Measurements from ENCODE around the gene GON7.

Gene GON7

DNA sequence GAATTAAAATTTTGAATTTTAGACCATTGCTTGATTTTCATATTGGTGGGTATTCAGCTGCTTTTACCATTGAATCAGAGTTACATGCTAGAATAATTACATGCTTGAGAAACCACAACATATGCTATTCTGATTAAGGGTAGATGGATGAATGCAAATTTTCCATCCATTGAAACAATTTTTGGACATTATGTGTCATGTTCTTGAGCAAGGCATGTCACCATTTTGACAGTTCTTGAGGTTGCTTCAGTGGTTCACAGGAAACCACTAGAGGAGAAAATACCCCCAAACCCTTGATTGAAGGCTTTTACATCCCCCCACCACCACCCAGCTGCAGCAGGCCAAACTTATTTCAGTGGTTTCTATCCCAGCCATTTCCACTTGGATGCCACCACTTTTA lies 13.6 kb upstream of the GON7 start:
- ATAC-seq (no peak), DNase-seq (no peak)
- Mint-ChIP-seq H3K9me3 (no peaks in the 10 kb centered on the region), H3K27ac (no peak overlapping the region), H3K27me3 (no peaks in the 10 kb centered on the region), H3K4me1 (peaks cover 9% of the 10 kb centered on the region), H3K4me3 (no peak overlapping the region), H3K36me3 (ENCODE audit: low read depth) (peaks cover 46% of the 10 kb centered on the region)

GRCh38 chr14:93219103-93219726 lies 12.3 kb upstream of the GON7 start:
- no peak for DNase-seq
- Mint-ChIP-seq H3K9me3 (no peaks in the 10 kb centered on the region), H3K4me3 (no peak overlapping the region), H3K27me3 (no peaks in the 10 kb centered on the region), H3K36me3 (ENCODE audit: low read depth) (peaks cover 51% of the 10 kb centered on the region), H3K4me1 (peaks cover 9% of the 10 kb centered on the region), H3K27ac (no peak overlapping the region)
- ATAC-seq: peak; percentile 73

DNA sequence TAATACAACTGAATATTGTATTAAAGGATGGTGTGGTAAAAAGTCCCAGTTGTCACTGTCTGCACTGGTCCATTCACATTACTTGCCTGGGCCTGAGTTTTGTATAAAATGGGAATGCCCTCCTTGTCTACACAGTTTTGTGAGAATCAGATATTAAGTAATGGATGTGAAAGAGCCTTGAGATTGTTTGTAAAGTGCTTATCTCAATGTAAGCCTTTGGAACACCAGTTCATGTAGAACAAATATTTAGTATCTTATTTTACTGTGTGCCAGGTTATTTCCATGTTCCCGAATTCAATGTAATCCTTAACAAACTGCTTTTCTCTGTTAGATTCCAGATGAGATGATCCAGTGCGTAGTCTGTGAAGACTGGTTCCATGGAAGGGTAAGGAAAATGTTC lies 7.7 kb upstream of the GON7 start:
- Mint-ChIP-seq H3K27me3 (no peaks in the 10 kb centered on the region), H3K36me3 (ENCODE audit: low read depth) (peaks cover 46% of the 10 kb centered on the region)

GRCh38 chr14:93212432-93212831 lies 5.6 kb upstream of the GON7 start:
- no peak overlapping the region for H3K27ac Mint-ChIP-seq
- H3K4me1 Mint-ChIP-seq: peaks cover 18% of the 10 kb centered on the region
- H3K36me3 Mint-ChIP-seq (ENCODE audit: low read depth): peaks cover 38% of the 10 kb centered on the region
- DNase-seq (no peak), ATAC-seq (no peak)
- H3K27me3 Mint-ChIP-seq: no peaks in the 10 kb centered on the region
- no peak overlapping the region for H3K4me3 Mint-ChIP-seq
- no peaks in the 10 kb centered on the region for H3K9me3 Mint-ChIP-seq

More for the DNA sequence above, 7.7 kb upstream of the GON7 start:
- H3K9me3 Mint-ChIP-seq: no peaks in the 10 kb centered on the region
- DNase-seq (no peak), ATAC-seq (no peak)
- H3K27ac Mint-ChIP-seq: no peak overlapping the region
- H3K4me1 Mint-ChIP-seq: peaks cover 4% of the 10 kb centered on the region
- no peak overlapping the region for H3K4me3 Mint-ChIP-seq

DNA sequence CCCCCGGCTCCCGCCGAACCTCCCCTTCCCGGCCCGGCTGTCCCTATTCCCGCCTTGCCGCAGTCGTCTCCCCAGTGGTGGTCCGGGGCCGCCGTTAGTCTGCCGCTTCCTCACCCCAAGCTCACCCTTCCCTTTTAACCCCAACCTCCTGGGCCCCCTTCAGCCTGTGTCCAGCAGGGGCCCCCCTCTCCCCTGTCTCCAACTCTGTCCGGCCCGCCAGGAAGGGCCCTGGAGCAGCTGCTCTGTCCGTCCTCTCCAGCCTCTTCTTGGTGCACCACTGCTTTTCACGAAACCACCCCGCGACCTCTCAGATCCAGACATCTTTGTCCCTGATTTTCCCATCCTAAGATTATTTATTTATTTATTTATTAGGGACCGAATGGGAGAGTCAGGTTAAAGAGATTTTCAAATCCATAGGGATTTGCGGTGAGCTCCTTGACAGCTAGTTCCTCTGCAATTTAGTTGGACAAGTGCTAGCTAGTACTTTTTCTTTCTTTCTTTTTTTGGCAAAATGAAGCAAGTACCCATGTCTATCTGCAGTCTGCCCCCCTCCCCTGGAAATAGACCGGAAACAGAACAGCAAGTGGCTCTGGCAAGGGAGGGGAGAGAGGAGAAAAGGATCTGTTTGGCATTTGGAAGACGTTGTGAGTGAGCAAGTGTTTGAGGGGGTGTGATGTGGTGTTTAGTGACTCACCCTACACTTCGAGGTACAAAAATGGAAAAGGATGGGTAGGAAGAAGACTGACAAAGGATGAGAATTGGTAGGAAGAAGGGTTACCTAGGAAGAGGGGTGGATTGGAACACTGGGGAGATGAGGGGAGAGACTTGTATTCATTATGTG lies 823 bp upstream of the GON7 start:
- H3K36me3 Mint-ChIP-seq (ENCODE audit: low read depth): peaks cover 27% of the 10 kb centered on the region
- H3K4me1 Mint-ChIP-seq: peaks cover 41% of the 10 kb centered on the region
- H3K9me3 Mint-ChIP-seq: no peaks in the 10 kb centered on the region
- H3K27me3 Mint-ChIP-seq: no peaks in the 10 kb centered on the region
- peak overlapping the region; percentile 88 for H3K27ac Mint-ChIP-seq
- H3K4me3 Mint-ChIP-seq: peak overlapping the region; percentile 84
- DNase-seq (peak; percentile 49), ATAC-seq (peak; percentile 62)

- Mint-ChIP-seq H3K36me3 (ENCODE audit: low read depth) (peaks cover 21% of the 10 kb centered on the region), H3K4me1 (peaks cover 21% of the 10 kb centered on the region), H3K4me3 (no peak overlapping the region)
Observed at GRCh38 chr14:93201155-93201704, 5.6 kb downstream of the GON7 start.

GRCh38 chr14:93200553-93200952 lies 6.3 kb downstream of the GON7 start:
- ATAC-seq (no peak), DNase-seq (no peak)
- H3K36me3 Mint-ChIP-seq (ENCODE audit: low read depth): peaks cover 19% of the 10 kb centered on the region
- H3K27ac Mint-ChIP-seq: no peak overlapping the region
- H3K9me3 Mint-ChIP-seq: no peaks in the 10 kb centered on the region
- H3K4me3 Mint-ChIP-seq: no peak overlapping the region
- no peaks in the 10 kb centered on the region for H3K27me3 Mint-ChIP-seq
- H3K4me1 Mint-ChIP-seq: peaks cover 14% of the 10 kb centered on the region

More at GRCh38 chr14:93201155-93201704, 5.6 kb downstream of the GON7 start:
- DNase-seq: no peak
- no peak overlapping the region for H3K27ac Mint-ChIP-seq
- H3K9me3 Mint-ChIP-seq: no peaks in the 10 kb centered on the region
- no peak for ATAC-seq
- no peaks in the 10 kb centered on the region for H3K27me3 Mint-ChIP-seq

DNA sequence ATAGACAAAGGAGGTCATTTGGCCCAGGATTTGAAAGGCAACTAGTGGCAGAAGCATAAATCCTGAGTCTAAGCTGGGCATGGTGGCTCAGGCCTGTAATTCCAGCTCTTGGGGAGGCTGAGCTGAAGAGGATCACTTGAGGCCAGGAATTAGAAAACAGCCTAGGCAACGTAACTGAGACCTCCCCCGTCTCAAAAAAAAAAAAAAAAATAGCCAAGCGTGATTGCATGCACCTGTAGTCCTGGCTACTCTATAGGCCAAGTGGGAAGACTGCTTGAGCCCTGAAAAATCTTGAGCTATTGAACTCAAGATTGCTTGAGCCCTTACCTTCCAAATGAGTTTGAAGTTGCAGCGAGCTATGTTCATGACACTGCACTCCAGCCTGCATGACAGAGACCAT lies 7.8 kb downstream of the GON7 start:
- no peaks in the 10 kb centered on the region for H3K4me1 Mint-ChIP-seq
- no peaks in the 10 kb centered on the region for H3K27me3 Mint-ChIP-seq
- H3K36me3 Mint-ChIP-seq (ENCODE audit: low read depth): peaks cover 10% of the 10 kb centered on the region
- no peaks in the 10 kb centered on the region for H3K9me3 Mint-ChIP-seq
- H3K4me3 Mint-ChIP-seq: no peak overlapping the region
- no peak for ATAC-seq
- DNase-seq: no peak
- H3K27ac Mint-ChIP-seq: no peak overlapping the region

DNA sequence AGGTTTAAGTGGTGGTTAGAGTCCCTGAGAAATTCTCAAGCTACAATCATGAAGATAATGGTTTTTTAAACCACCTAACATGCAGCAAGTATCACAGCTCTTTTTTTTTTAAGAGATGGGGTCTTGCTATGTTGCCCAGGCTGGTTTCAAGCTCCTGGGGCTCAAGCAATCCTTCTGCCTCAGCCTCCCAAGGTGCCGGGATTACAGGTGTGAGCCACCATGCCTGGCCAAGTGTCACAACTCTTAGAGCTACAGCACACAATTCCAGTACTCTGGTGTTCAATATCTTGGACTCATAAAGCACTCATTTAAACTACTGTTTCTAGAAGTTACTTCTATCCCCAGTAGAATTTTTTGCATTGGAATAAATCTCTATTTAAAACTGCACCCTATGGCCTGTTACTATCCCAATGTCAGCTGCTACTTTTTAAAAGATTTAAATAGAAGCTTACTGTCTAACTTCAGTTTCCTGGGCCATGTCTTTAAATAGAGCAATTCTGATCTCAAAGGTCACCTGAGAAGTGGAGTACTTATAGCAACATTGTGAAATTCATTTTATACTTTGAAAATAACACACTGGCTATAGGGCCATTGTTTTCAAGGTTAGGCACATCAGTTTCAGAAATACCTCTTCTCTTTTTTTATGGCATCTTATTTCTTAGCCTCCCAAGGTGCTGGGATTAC lies 11.4 kb downstream of the GON7 start:
- Mint-ChIP-seq H3K36me3 (ENCODE audit: low read depth) (peaks cover 10% of the 10 kb centered on the region), H3K27ac (no peak overlapping the region), H3K4me3 (no peak overlapping the region), H3K4me1 (no peaks in the 10 kb centered on the region), H3K9me3 (no peaks in the 10 kb centered on the region), H3K27me3 (no peaks in the 10 kb centered on the region)
- no peak for ATAC-seq
- DNase-seq: no peak

DNA sequence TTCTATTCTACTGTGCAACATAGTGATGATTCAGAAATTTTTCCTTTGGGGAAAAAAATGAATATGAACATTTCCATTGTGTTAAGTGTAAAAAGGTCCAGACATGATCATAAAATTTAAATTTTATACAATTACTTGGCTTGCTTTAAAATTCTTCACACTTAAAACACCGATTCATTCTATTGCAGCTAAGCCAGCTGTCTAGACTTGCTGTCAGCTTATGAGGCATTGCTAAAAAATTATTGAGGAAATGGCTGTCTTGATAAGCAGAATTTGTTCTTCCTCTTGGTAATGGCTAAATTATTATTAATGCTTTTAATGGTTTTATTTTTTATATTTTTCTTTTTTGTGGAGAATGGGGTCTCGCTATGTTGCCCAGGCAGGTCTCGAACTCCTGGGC lies 19.9 kb downstream of the GON7 start:
- H3K36me3 Mint-ChIP-seq (ENCODE audit: low read depth): peaks cover 28% of the 10 kb centered on the region
- no peaks in the 10 kb centered on the region for H3K9me3 Mint-ChIP-seq
- H3K4me3 Mint-ChIP-seq: no peak overlapping the region
- ATAC-seq (no peak), DNase-seq (no peak)
- peaks cover 39% of the 10 kb centered on the region for H3K4me1 Mint-ChIP-seq
- H3K27ac Mint-ChIP-seq: peak overlapping the region; percentile 65
- no peaks in the 10 kb centered on the region for H3K27me3 Mint-ChIP-seq

DNA sequence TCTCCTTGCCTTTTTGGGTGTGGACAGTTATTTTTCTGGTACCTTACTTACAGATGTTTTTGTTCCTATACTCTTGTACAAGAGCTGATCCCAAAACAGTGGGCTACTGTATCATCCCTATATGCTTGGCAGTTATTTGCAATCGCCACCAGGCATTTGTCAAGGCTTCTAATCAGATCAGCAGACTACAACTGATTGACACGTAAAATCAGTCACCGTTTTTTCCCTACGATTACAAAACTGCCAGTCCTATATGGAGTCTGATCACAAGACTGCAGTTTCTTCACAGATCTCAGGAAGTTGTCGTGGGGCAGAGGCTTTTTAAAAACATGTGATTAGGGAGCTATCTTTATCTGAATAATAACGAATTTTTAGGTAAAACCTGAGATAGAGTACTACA lies 20.4 kb downstream of the GON7 start:
- no peak for ATAC-seq
- H3K27ac Mint-ChIP-seq: peak overlapping the region; percentile 65

GRCh38 chr14:93185349-93185720 lies 21.5 kb downstream of the GON7 start:
- peak overlapping the region; percentile 96 for H3K4me3 Mint-ChIP-seq
- peaks cover 41% of the 10 kb centered on the region for H3K4me1 Mint-ChIP-seq
- H3K9me3 Mint-ChIP-seq: no peaks in the 10 kb centered on the region
- no peaks in the 10 kb centered on the region for H3K27me3 Mint-ChIP-seq
- H3K36me3 Mint-ChIP-seq (ENCODE audit: low read depth): peaks cover 29% of the 10 kb centered on the region
- ATAC-seq (no peak), DNase-seq (no peak)
- H3K27ac Mint-ChIP-seq: peak overlapping the region; percentile 94

More for the DNA sequence above, 20.4 kb downstream of the GON7 start:
- Mint-ChIP-seq H3K4me3 (peak overlapping the region; percentile 96), H3K27me3 (no peaks in the 10 kb centered on the region), H3K9me3 (no peaks in the 10 kb centered on the region), H3K36me3 (ENCODE audit: low read depth) (peaks cover 32% of the 10 kb centered on the region), H3K4me1 (peaks cover 41% of the 10 kb centered on the region)
- no peak for DNase-seq

- H3K36me3 Mint-ChIP-seq (ENCODE audit: low read depth): peaks cover 27% of the 10 kb centered on the region
- no peaks in the 10 kb centered on the region for H3K9me3 Mint-ChIP-seq
- peaks cover 39% of the 10 kb centered on the region for H3K4me1 Mint-ChIP-seq
Observed at GRCh38 chr14:93184391-93185348, 22.2 kb downstream of the GON7 start, which contains the start of the genes LYSET and MOAP1. Gene LYSET (plus strand): TSS chr14:93185317. CDS start chr14:93185406, 89 bp downstream. Gene MOAP1 (minus strand): TSS chr14:93184897. CDS start chr14:93184242, 655 bp downstream.

More at GRCh38 chr14:93184391-93185348, 22.2 kb downstream of the GON7 start, which contains the start of the genes LYSET and MOAP1:
- DNase-seq: peak; percentile 89
- ATAC-seq: peak; percentile 93
- Mint-ChIP-seq H3K27me3 (no peaks in the 10 kb centered on the region), H3K4me3 (peak within 1 kb of the TSS; percentile 96), H3K27ac (peak within 1 kb of the TSS; percentile 94)
